Tibial artery (tissue), 4 donors: Measurements from ENCODE around the gene PPM1A.

ENCODE experiments used
- DNase-seq, 2 donors: peaks; one replicate each; pipeline ENCODE4 v3.0.0-alpha.2; 2019
- H3K27ac ChIP-seq, 2 donors: fragments of 200-600 bp; sonication (generic) in 1 of 2; 1 replicate in 1 of 2; 2 replicates in 1 of 2; pipeline ENCODE4 v1.5.1; 2018 to 2019; ENCODE audit warnings: mild to moderate bottlenecking in 1 of 2
- H3K27me3 ChIP-seq, 2 donors: fragments of 200-600 bp; sonication (generic) in 1 of 2; one replicate each; pipeline versions ENCODE4 v1.5.1 to v1.6.0; 2016 to 2019
- H3K36me3 ChIP-seq, 3 donors: fragments of 200-600 bp; sonication (generic) in 2 of 3; one replicate each; pipeline ENCODE4 v1.5.1; 2016 to 2019; ENCODE audit warnings: mild to moderate bottlenecking in 2 of 3
- H3K4me1 ChIP-seq, 4 donors: fragments of 200-600 bp; sonication (generic) in 2 of 4; 1 replicate in 3 of 4; 2 replicates in 1 of 4; pipeline ENCODE4 v1.5.1; 2016 to 2019
- H3K4me3 ChIP-seq, 2 donors: fragments of 200-600 bp; sonication (generic) in 1 of 2; 1 replicate in 1 of 2; 2 replicates in 1 of 2; pipeline ENCODE4 v1.5.1; 2018 to 2019; ENCODE audit warnings: mild to moderate bottlenecking in 2 of 2
- H3K9me3 ChIP-seq, 3 donors: fragments of 200-600 bp; sonication (generic) in 1 of 3; one replicate each; pipeline ENCODE4 v1.5.1; 2016 to 2019
- CTCF ChIP-seq, 2 experiments: fragments of 200-600 bp in 1 of 2; fragments of 450-650 bp in 1 of 2; IDR thresholded peaks; one replicate each; pipeline ENCODE4 v1.5.1; 2017 to 2019; ENCODE audit warnings: antibody characterized with exemption in 2 of 2, mild to moderate bottlenecking in 1 of 2, moderate library complexity in 1 of 2
- intact Hi-C: fragments of 100-400 bp; cut with DNase I; formaldehyde crosslinking; loops from one replicate; pipeline ENCODE4 v1.15.0; 2023; ENCODE audit warnings: low total_unique reads

Gene PPM1A

GRCh38 chr14:60248697-60249318 lies at the start of gene PPM1A:
Gene PPM1A, plus strand, starts transcription at chr14:60249221. Its CDS starts 33,483 bp downstream, at chr14:60282704.
- H3K27ac ChIP-seq: peak within 1 kb of the TSS; percentile 96 to 98
- H3K4me3 ChIP-seq: peak within 1 kb of the TSS; percentile 69 to 98
- no peaks in the 10 kb centered on the region for H3K36me3 ChIP-seq
- H3K9me3 ChIP-seq: no peaks in the 10 kb centered on the region
- peak; percentile 93 to 97 for DNase-seq
- H3K27me3 ChIP-seq: no peaks in the 10 kb centered on the region
- intact Hi-C loops: loop anchor here (10.0 kb wide), 2 partner anchors 84 to 154 kb away; partner anchors contain the start of genes DHRS7 and PCNX4
- TF ChIP-seq CTCF (IDR thresholded peaks at IDR 0.05): no peak
- peaks cover 0 to 37% (median 25%) of the 10 kb centered on the region in 4 donors for H3K4me1 ChIP-seq

GRCh38 chr14:60199321-60199720 lies 49.7 kb upstream of the PPM1A start:
- H3K4me1 ChIP-seq: no peaks in the 10 kb centered on the region
- H3K9me3 ChIP-seq: peaks cover 0 to 4% (median 0%) of the 10 kb centered on the region in 3 donors
- TF ChIP-seq CTCF (IDR thresholded peaks at IDR 0.05): no peak
- no peak for DNase-seq
- no peaks in the 10 kb centered on the region for H3K27me3 ChIP-seq
- H3K36me3 ChIP-seq: peaks cover 0 to 5% (median 0%) of the 10 kb centered on the region in 3 donors
- intact Hi-C loops: no loop called here
- no peak overlapping the region for H3K4me3 ChIP-seq
- no peak overlapping the region for H3K27ac ChIP-seq

GRCh38 chr14:60204104-60204842 lies 44.7 kb upstream of the PPM1A start:
- no peak for TF ChIP-seq CTCF (IDR thresholded peaks at IDR 0.05)
- no peak for DNase-seq
- intact Hi-C loops: no loop called here
- peaks cover 0 to 4% (median 0%) of the 10 kb centered on the region in 3 donors for H3K36me3 ChIP-seq
- no peak overlapping the region for H3K4me3 ChIP-seq
- H3K9me3 ChIP-seq: no peaks in the 10 kb centered on the region
- H3K27me3 ChIP-seq: peaks cover 0 to 3% of the 10 kb centered on the region in 2 donors
- no peaks in the 10 kb centered on the region for H3K4me1 ChIP-seq
- H3K27ac ChIP-seq: no peak overlapping the region

- no peak for TF ChIP-seq CTCF (IDR thresholded peaks at IDR 0.05)
- Histone ChIP-seq H3K27ac (no peak overlapping the region), H3K9me3 (no peaks in the 10 kb centered on the region), H3K27me3 (peaks cover 0 to 3% of the 10 kb centered on the region in 2 donors), H3K4me3 (no peak overlapping the region), H3K36me3 (no peaks in the 10 kb centered on the region), H3K4me1 (no peaks in the 10 kb centered on the region)
- intact Hi-C loops: loop anchor here (5.0 kb wide), 1 partner anchor 112 kb away; no protein-coding TSS in a partner anchor
- DNase-seq: no peak
These were observed 43.9 kb upstream of the PPM1A start for GRCh38 chr14:60204843-60205774.

GRCh38 chr14:60206249-60206670 lies 42.8 kb upstream of the PPM1A start:
- DNase-seq: no peak
- H3K36me3 ChIP-seq: no peaks in the 10 kb centered on the region
- TF ChIP-seq CTCF (IDR thresholded peaks at IDR 0.05): no peak
- H3K27ac ChIP-seq: no peak overlapping the region
- intact Hi-C loops: loop anchor here (5.0 kb wide), 1 partner anchor 111 kb away; no protein-coding TSS in a partner anchor
- H3K27me3 ChIP-seq: peaks cover 0 to 3% of the 10 kb centered on the region in 2 donors
- H3K9me3 ChIP-seq: no peaks in the 10 kb centered on the region
- H3K4me3 ChIP-seq: no peak overlapping the region
- H3K4me1 ChIP-seq: no peaks in the 10 kb centered on the region
